K562 (cell line): Measurements from ENCODE around the gene DPEP2. TPM values are rescaled to one million over a fixed set of nuclear protein-coding genes. Genes with fewer than 3 reads are reported as not detected.

Experiments
- ATAC-seq: fragments of 200-7000 bp; cut with Tn5 transposase; 3 replicates; pipeline ENCODE4 v1.9.1; 2020; ENCODE audit warnings: moderate library complexity
- BruUV-seq: library from RNA; stranded (reverse); fragments of 400-500 nt; replicated peaks from 2 replicates; lab custom pipeline; 2021; lab: Mats Ljungman, UMichigan
- CTCF ChIA-PET: fragments of 300-600 bp; formaldehyde crosslinking; extraction: SDS; loops from one replicate; lab custom pipeline; 2021; ENCODE audit warnings: low intra/inter-chr PET ratio; lab: Yijun Ruan, JAX
- POLR2A ChIA-PET: fragments of 300-600, 350-650 bp; sonication (Branson Sonifier 250); formaldehyde crosslinking; extraction: SDS; loops from one replicate; lab custom pipeline; 2021; ENCODE audit warnings: antibody characterized with exemption, inconsistent platforms; lab: Yijun Ruan, JAX
- DNase-seq, 4 experiments: peaks; one replicate each; pipeline versions ENCODE4 v3.0.0 to v3.0.0-alpha.2; 2011 to 2018; ENCODE audit warnings: low spot score in 3 of 4, mixed read lengths in 3 of 4; ENCODE audit errors: extremely low read depth in 1 of 4
- FAIRE-seq: peaks from 2 replicates; lab custom pipeline; 2011; peaks lifted over from hg19 to GRCh38; lab: Jason Lieb, UNC
- H2AFZ ChIP-seq: 2 replicates; pipeline ENCODE4 v1.6.0; 2011; ENCODE audit warnings: low read depth, low read length, control low read depth, inconsistent platforms
- H3K27ac ChIP-seq: fragments of 200-600 bp; 3 replicates; pipeline ENCODE4 v1.8.0; 2011; ENCODE audit warnings: low read depth, mild to moderate bottlenecking, control low read depth, inconsistent platforms, low read length, moderate library complexity, mixed read lengths; ENCODE audit errors: extremely low read depth
- H3K27me3 ChIP-seq, 2 experiments: fragments of 300-600 bp in 1 of 2; 2 replicates in 1 of 2; 3 replicates in 1 of 2; pipeline versions ENCODE4 v1.6.0 to v1.8.0; 2011; ENCODE audit warnings: inconsistent platforms in 2 of 2, low read length in 2 of 2, mild to moderate bottlenecking in 1 of 2, mixed read lengths in 1 of 2, moderate library complexity in 1 of 2; ENCODE audit not compliant: control insufficient read depth in 2 of 2, insufficient read depth in 2 of 2
- H3K36me3 ChIP-seq: fragments of 300-600 bp; 3 replicates; pipeline ENCODE4 v1.8.0; 2011; ENCODE audit warnings: mild to moderate bottlenecking, low read length, inconsistent platforms; ENCODE audit not compliant: control insufficient read depth, insufficient read depth
- H3K4me1 ChIP-seq, 2 experiments: fragments of 200-600 bp in 1 of 2; replicated peaks in 1 of 2; 2 replicates in 1 of 2; 3 replicates in 1 of 2; pipeline versions ENCODE4 v1.5.1 to v1.8.0; 2011; ENCODE audit warnings: inconsistent platforms in 2 of 2, low read length in 2 of 2, mild to moderate bottlenecking in 1 of 2, mixed read lengths in 1 of 2, moderate library complexity in 1 of 2; ENCODE audit not compliant: control insufficient read depth in 2 of 2, insufficient read depth in 2 of 2
- H3K4me2 ChIP-seq: 2 replicates; pipeline ENCODE4 v1.6.1; 2011; ENCODE audit warnings: low read length, control low read depth, inconsistent platforms, mixed read lengths; ENCODE audit not compliant: insufficient read depth
- H3K4me3 ChIP-seq: fragments of 200-600 bp; sonication (generic), shearing (Covaris generic); 2 replicates; pipeline ENCODE4 v1.5.1; 2016; ENCODE audit warnings: control low read depth, inconsistent platforms
- H3K79me2 ChIP-seq: fragments of 200-600 bp; 3 replicates; pipeline ENCODE4 v1.8.0; 2011; ENCODE audit warnings: low read length, inconsistent platforms; ENCODE audit not compliant: control insufficient read depth, insufficient read depth
- H3K9ac ChIP-seq, 2 experiments: 2 replicates each; pipeline versions ENCODE4 v1.6.0 to v1.6.1; 2011; ENCODE audit warnings: low read depth in 2 of 2, low read length in 2 of 2, control low read depth in 1 of 2, inconsistent platforms in 1 of 2, mild to moderate bottlenecking in 1 of 2, mixed read lengths in 1 of 2; ENCODE audit not compliant: insufficient read depth in 1 of 2
- H3K9me1 ChIP-seq: one replicate; pipeline ENCODE4 v1.6.0; 2011; ENCODE audit warnings: inconsistent platforms, mild to moderate bottlenecking, low read length, moderate library complexity; ENCODE audit not compliant: control insufficient read depth, insufficient read depth
- H3K9me3 ChIP-seq: replicated peaks from 2 replicates; pipeline ENCODE4 v1.5.1; 2011; ENCODE audit warnings: low read depth, low read length, inconsistent platforms; ENCODE audit not compliant: control insufficient read depth, insufficient read depth
- H4K20me1 ChIP-seq: replicated peaks from 2 replicates; pipeline ENCODE4 v1.6.1; 2011; ENCODE audit warnings: low read length, inconsistent platforms, mixed read lengths; ENCODE audit not compliant: control insufficient read depth, insufficient read depth
- BCL6 ChIP-seq: fragments of 250-450 bp; sonication (Bioruptor Pico); IDR thresholded peaks from 2 replicates; pipeline ENCODE4 v1.4.0; 2020
- COPS2 ChIP-seq: fragments of 450-650 bp; conservative IDR thresholded peaks from 2 replicates; pipeline ENCODE4 v1.6.1; 2016; ENCODE audit warnings: mild to moderate bottlenecking, moderate library complexity
- ELF2 ChIP-seq: fragments of 250-450 bp; sonication (Bioruptor Pico); IDR thresholded peaks from 2 replicates; pipeline ENCODE4 v1.5.0; 2021; ENCODE audit warnings: mild to moderate bottlenecking
- MYNN ChIP-seq, 2 experiments: sonication (generic); formaldehyde crosslinking in 1 of 2; IDR thresholded peaks; 2 replicates each; pipeline versions ENCODE4 v1.5.0 to v1.6.1; 2016 to 2020; ENCODE audit warnings: antibody characterized with exemption in 1 of 2, missing genetic modification reagents in 1 of 2
- POLR2AphosphoS5 ChIP-seq: IDR thresholded peaks from 2 replicates; pipeline ENCODE4 v1.6.1; 2011; ENCODE audit warnings: mild to moderate bottlenecking, low read depth, low read length, moderate library complexity; ENCODE audit not compliant: control insufficient read depth, insufficient read depth
- SETDB1 ChIP-seq: IDR thresholded peaks from one replicate; pipeline ENCODE4 v1.6.1; 2012; ENCODE audit warnings: low read length, control low read depth, inconsistent platforms
- SUPT5H ChIP-seq: fragments of 450-650 bp; IDR thresholded peaks from 2 replicates; pipeline ENCODE4 v1.6.1; 2016
- TSC22D4 ChIP-seq: fragments of 450-650 bp; IDR thresholded peaks from 2 replicates; pipeline ENCODE4 v1.6.1; 2016; ENCODE audit warnings: missing genetic modification characterization, missing biosample characterization, control low read depth
- ZNF3 ChIP-seq: fragments of 250-450 bp; sonication (Bioruptor Pico); IDR thresholded peaks from 2 replicates; pipeline ENCODE4 v1.5.0; 2021; ENCODE audit warnings: mild to moderate bottlenecking, moderate library complexity
- WGBS: fragments of 100-300 bp; shearing (Covaris generic); methylation state at CpG from one replicate; pipeline ENCODE4 v1.1.6; 2016; ENCODE audit warnings: low coverage, mixed read lengths; ENCODE audit not compliant: insufficient coverage; ENCODE audit errors: missing lambda C conversion rate; 5-methylcytosine and 5-hydroxymethylcytosine counted together
- in situ Hi-C: fragments of 300-500 bp; cut with MboI; formaldehyde crosslinking; loops from 4 replicates; pipeline ENCODE4 v1.15.0; 2018; ENCODE audit warnings: inconsistent platforms, mixed read lengths
- intact Hi-C: fragments of 100-400 bp; cut with micrococcal nuclease; formaldehyde crosslinking; loops from 2 replicates; pipeline ENCODE4 v1.14.2; 2022
- polyA plus RNA-seq, 8 experiments: library from polyadenylated mRNA; depleted of rRNA in 4 of 8; stranded (reverse) in 5 of 8; unstranded in 3 of 8; fragments of >200 nt; fragmentation: Nextera tagmentation in 2 of 8; fragmentation: Illumina TruSeq in 1 of 8; extraction: Ambion mirVana in 2 of 8; extraction: Trizol in 1 of 8; gene quantifications; 2 replicates each; pipeline versions ENCODE4 v1.2.1 to v1.2.3, GENCODE V29; 2011 to 2014; ENCODE audit warnings: inconsistent platforms in 1 of 8, missing spikeins in 1 of 8
- total RNA-seq, 7 experiments: library from RNA; depleted of rRNA in 6 of 7; stranded (reverse); fragments of >200 nt in 6 of 7; fragmentation: Illumina TruSeq in 2 of 7; extraction: Trizol in 2 of 7; gene quantifications; 2 replicates each; pipeline versions ENCODE4 v1.2.1 to v1.2.3, GENCODE V29; 2011 to 2021; ENCODE audit warnings: low replicate concordance in 1 of 7
- TF ChIP-seq, protein P1 (sequence below): sonication (generic); formaldehyde crosslinking; IDR thresholded peaks from 2 replicates; pipeline ENCODE4 v1.5.0; 2020; ENCODE audit warnings: missing genetic modification reagents
- TF ChIP-seq, protein P2 (sequence below): fragments of 250-450 bp; sonication (Bioruptor Pico); IDR thresholded peaks from 2 replicates; pipeline ENCODE4 v1.8.0; 2022; ENCODE audit warnings: moderate library complexity, mild to moderate bottlenecking, inconsistent platforms

The DPEP2 gene
- total and polyA plus RNA-seq, 9 of the 15 experiments (the other 6 are each of a cell fraction or from before 2014, with no cell fraction given): 0.14 to 1.2 (median 0.38) TPM

GRCh38 chr16:67943619-67944504, 55.4 kb downstream of the DPEP2 start, which contains the start of gene LCAT (continued):
- TF ChIP-seq POLR2AphosphoS5: peak; percentile 10; the same call in 1 of the 2 replicates
- peak; percentile 45; the same call in 1 of the 2 replicates for TF ChIP-seq SUPT5H
- TF ChIP-seq, protein P1, sequence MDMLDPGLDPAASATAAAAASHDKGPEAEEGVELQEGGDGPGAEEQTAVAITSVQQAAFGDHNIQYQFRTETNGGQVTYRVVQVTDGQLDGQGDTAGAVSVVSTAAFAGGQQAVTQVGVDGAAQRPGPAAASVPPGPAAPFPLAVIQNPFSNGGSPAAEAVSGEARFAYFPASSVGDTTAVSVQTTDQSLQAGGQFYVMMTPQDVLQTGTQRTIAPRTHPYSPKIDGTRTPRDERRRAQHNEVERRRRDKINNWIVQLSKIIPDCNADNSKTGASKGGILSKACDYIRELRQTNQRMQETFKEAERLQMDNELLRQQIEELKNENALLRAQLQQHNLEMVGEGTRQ: no peak
- no peak for TF ChIP-seq SETDB1
- no peak for TF ChIP-seq ELF2 (CRISPR knock-in tag)
- TF ChIP-seq, protein P2, sequence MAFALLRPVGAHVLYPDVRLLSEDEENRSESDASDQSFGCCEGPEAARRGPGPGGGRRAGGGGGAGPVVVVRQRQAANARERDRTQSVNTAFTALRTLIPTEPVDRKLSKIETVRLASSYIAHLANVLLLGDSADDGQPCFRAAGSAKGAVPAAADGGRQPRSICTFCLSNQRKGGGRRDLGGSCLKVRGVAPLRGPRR: no peak
- TF ChIP-seq, all 486 proteins: peak for 13

DNA sequence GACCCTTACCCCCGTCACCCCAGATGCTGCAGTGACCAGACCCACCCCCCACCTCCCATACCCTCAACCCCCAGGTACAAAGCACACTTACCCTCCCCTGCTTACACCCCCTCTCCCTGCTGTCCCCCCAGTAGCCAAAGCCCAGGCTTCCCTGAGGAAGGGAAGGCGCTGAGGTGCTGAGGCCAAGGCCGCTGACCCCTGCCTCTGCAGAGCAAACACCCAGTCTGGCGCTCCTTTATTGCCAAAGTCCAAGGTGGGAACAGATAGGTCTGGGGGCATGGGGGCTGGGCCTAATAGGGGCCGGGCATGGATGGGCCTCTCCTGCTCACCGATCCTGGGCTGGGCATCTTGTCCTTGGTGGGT, 56.0 kb downstream of the DPEP2 start:
- H2AFZ ChIP-seq: no peak overlapping the region
- H3K4me1 ChIP-seq: peaks cover 10 to 75% of the 10 kb centered on the region in 2 experiments; a peak in 4 of 5 replicates
- peaks cover 72% of the 10 kb centered on the region; the same call in 2 of the 3 replicates for H3K36me3 ChIP-seq
- peaks cover 16% of the 10 kb centered on the region; the same call in 1 of the 2 replicates for H4K20me1 ChIP-seq
- 100% methylated on average over 3 of the region's 6 CpGs for WGBS
- H3K4me2 ChIP-seq: no peak overlapping the region
- H3K27ac ChIP-seq: no peak overlapping the region
- in situ Hi-C loops (no loop called here), intact Hi-C loops (no loop called here)
- no peaks in the 10 kb centered on the region for H3K79me2 ChIP-seq
- ATAC-seq (no peak), DNase-seq (no peak), FAIRE-seq (no peak)
- H3K9ac ChIP-seq: peak overlapping the region in 1 of 2 experiments; percentile 79; a peak in 2 of 4 replicates
- ChIA-PET CTCF (no interaction called here), POLR2A (interaction anchor here (1.0 to 2.4 kb wide), 4 partner anchors 8 to 44 kb away, joined by 3 to 9 read pairs (median 6); no protein-coding TSS in a partner anchor)
- H3K9me1 ChIP-seq: no peaks in the 10 kb centered on the region
- H3K27me3 ChIP-seq: no peaks in the 10 kb centered on the region
- no peak for TF ChIP-seq TSC22D4 (tag)
- TF ChIP-seq ZNF3: no peak
- 0 out of 2 replicates have a peak, but pooled peaks have one; percentile 3 for TF ChIP-seq MYNN (IDR thresholded peaks at IDR 0.05)
- TF ChIP-seq MYNN (CRISPR knock-in tag; IDR thresholded peaks at IDR 0.05): no peak
- no peak for TF ChIP-seq BCL6 (CRISPR knock-in tag)
- TF ChIP-seq COPS2: no peak
- no peaks in the 10 kb centered on the region; the same call in 1 of the 2 replicates for H3K9me3 ChIP-seq
- H3K4me3 ChIP-seq: no peak overlapping the region
- BruUV-seq: no TSS peak
